Suppressor macrophage (primary cell): ENCODE measurements around the gene DCST1.
A peak's percentile ranks its signal among the peaks of the same experiment; 100 is the strongest.
"Not testable (repeated sequence)": the region's sequence is repeated elsewhere in the genome, so short reads cannot be mapped to it uniquely, and the experiment has no call there.

Source experiments
- DNase-seq, 4 experiments: peaks; one replicate each; pipeline ENCODE4 v3.0.0-alpha.2; 2020 to 2022
- total RNA-seq, 17 experiments: gene quantifications; one replicate each; lab custom pipeline; 2026; ENCODE audit warnings: mixed read lengths in 6 of 17, inconsistent platforms in 3 of 17; lab: John Stamatoyannopoulos, UW

Gene DCST1
- total RNA-seq, result 0 to 2.0 (median 0) reads per million in 17 experiments

- DNase-seq, result no peak
Measured at GRCh38 chr1:155033524-155033923, at the start of gene DCST1, which contains the start of gene DCST2. TSS of gene DCST1 (plus strand) at chr1:155033824. CDS start at chr1:155034037, 213 bp downstream. TSS of gene DCST2 (minus strand) at chr1:155033781. CDS start at chr1:155033701, 80 bp downstream.

- DNase-seq, result not testable (repeated sequence)
Measured at GRCh38 chr1:154986736-154987135, 46.9 kb upstream of the DCST1 start.

GRCh38 chr1:154987326-154987725 lies 46.3 kb upstream of the DCST1 start:
- no peak for DNase-seq

GRCh38 chr1:154988058-154988954 lies 45.3 kb upstream of the DCST1 start:
- DNase-seq, result peak in 1 of 4 experiments; percentile 32

- DNase-seq, result no peak
Measured at GRCh38 chr1:154989195-154989860, 44.3 kb upstream of the DCST1 start.

GRCh38 chr1:154990276-154990675 lies 43.3 kb upstream of the DCST1 start:
- no peak for DNase-seq

- no peak for DNase-seq
Measured at GRCh38 chr1:154992721-154993571, 40.7 kb upstream of the DCST1 start.

- no peak for DNase-seq
Measured at GRCh38 chr1:154993572-154994268, 39.9 kb upstream of the DCST1 start, which contains the start of gene LENEP. TSS of gene LENEP (plus strand) at chr1:154993586. CDS start at chr1:154993608, 22 bp downstream.

- DNase-seq, result no peak
Measured at GRCh38 chr1:154994269-154994587, 39.4 kb upstream of the DCST1 start.

GRCh38 chr1:154994591-154994990 lies 39.0 kb upstream of the DCST1 start:
- DNase-seq, result no peak

GRCh38 chr1:154995301-154995983 lies 38.2 kb upstream of the DCST1 start:
- DNase-seq, result peak; percentile 62 to 73 (median 66)

GRCh38 chr1:154996966-154997701 lies 36.5 kb upstream of the DCST1 start:
- peak; percentile 56 to 82 (median 78) for DNase-seq

- no peak for DNase-seq
Measured at GRCh38 chr1:154998201-154998780, 35.3 kb upstream of the DCST1 start.

- DNase-seq, result peak in 3 of 4 experiments; percentile 64 to 80 (median 76)
Measured at GRCh38 chr1:154998818-154999570, 34.6 kb upstream of the DCST1 start.

GRCh38 chr1:154999571-155000410 lies 33.8 kb upstream of the DCST1 start:
- DNase-seq, result no peak

GRCh38 chr1:155000411-155000725 lies 33.3 kb upstream of the DCST1 start:
- DNase-seq, result no peak

- DNase-seq, result peak; percentile 68 to 88 (median 78)
Measured at GRCh38 chr1:155000726-155001424, 32.7 kb upstream of the DCST1 start.

GRCh38 chr1:155001425-155001674 lies 32.3 kb upstream of the DCST1 start:
- DNase-seq, result no peak
